Stomach smooth muscle (tissue), 2 donors: ENCODE data around the gene LSM7.
A peak's percentile ranks its signal among the peaks of the same experiment; 100 is the strongest.

Source experiments
- H3K27ac ChIP-seq: one replicate; pipeline ENCODE4 v1.7.0; 2013; ENCODE audit warnings: mild to moderate bottlenecking, low read length, inconsistent platforms
- H3K27me3 ChIP-seq, 2 donors: one replicate each; pipeline ENCODE4 v1.7.0; 2013; ENCODE audit warnings: low read length in 2 of 2; ENCODE audit not compliant: insufficient read depth in 2 of 2, control insufficient read depth in 1 of 2
- H3K36me3 ChIP-seq, 2 donors: one replicate each; pipeline ENCODE4 v1.7.0; 2013; ENCODE audit warnings: low read length in 2 of 2; ENCODE audit not compliant: control insufficient read depth in 2 of 2, insufficient read depth in 2 of 2
- H3K4me1 ChIP-seq: one replicate; pipeline ENCODE4 v1.7.0; 2013; ENCODE audit warnings: low read length; ENCODE audit not compliant: control insufficient read depth, insufficient read depth
- H3K4me3 ChIP-seq, 2 donors: one replicate each; pipeline ENCODE4 v1.7.0; 2013; ENCODE audit warnings: low read length in 2 of 2
- H3K9ac ChIP-seq, 2 donors: one replicate each; pipeline ENCODE4 v1.7.0; 2013; ENCODE audit warnings: low read length in 2 of 2, mild to moderate bottlenecking in 1 of 2
- H3K9me3 ChIP-seq, 2 donors: one replicate each; pipeline ENCODE4 v1.7.0; 2013; ENCODE audit warnings: low read length in 2 of 2; ENCODE audit not compliant: control insufficient read depth in 2 of 2
- donor health status: healthy.
- donor health status: Pancreatic carcinoma.

The LSM7 gene

GRCh38 chr19:2336528-2337328, 8.3 kb upstream of the LSM7 start:
- Histone ChIP-seq H3K9ac (no peak overlapping the region), H3K9me3 (no peaks in the 10 kb centered on the region), H3K27me3 (no peaks in the 10 kb centered on the region), H3K27ac (no peak overlapping the region), H3K36me3 (peaks cover 0 to 2% of the 10 kb centered on the region in 2 donors), H3K4me1 (peaks cover 11% of the 10 kb centered on the region), H3K4me3 (no peak overlapping the region)

- no peaks in the 10 kb centered on the region for H3K27me3 ChIP-seq
- no peaks in the 10 kb centered on the region for H3K36me3 ChIP-seq
- H3K27ac ChIP-seq = no peak overlapping the region
- H3K4me1 ChIP-seq = peaks cover 20% of the 10 kb centered on the region
- no peaks in the 10 kb centered on the region for H3K9me3 ChIP-seq
- no peak overlapping the region for H3K4me3 ChIP-seq
- no peak overlapping the region for H3K9ac ChIP-seq
Observed at GRCh38 chr19:2335848-2336247, 7.5 kb upstream of the LSM7 start.

GRCh38 chr19:2334986-2335846, 6.8 kb upstream of the LSM7 start:
- no peaks in the 10 kb centered on the region for H3K9me3 ChIP-seq
- peaks cover 26% of the 10 kb centered on the region for H3K4me1 ChIP-seq
- H3K27me3 ChIP-seq = no peaks in the 10 kb centered on the region
- no peak overlapping the region for H3K4me3 ChIP-seq
- no peak overlapping the region for H3K27ac ChIP-seq
- H3K36me3 ChIP-seq = no peaks in the 10 kb centered on the region
- no peak overlapping the region for H3K9ac ChIP-seq

- H3K27ac ChIP-seq = no peak overlapping the region
Observed at GRCh38 chr19:2334426-2334825, 6.0 kb upstream of the LSM7 start.

GRCh38 chr19:2333807-2334211, 5.4 kb upstream of the LSM7 start:
- Histone ChIP-seq H3K4me3 (no peak overlapping the region), H3K9me3 (no peaks in the 10 kb centered on the region), H3K27ac (no peak overlapping the region), H3K36me3 (no peaks in the 10 kb centered on the region), H3K9ac (no peak overlapping the region), H3K27me3 (no peaks in the 10 kb centered on the region), H3K4me1 (peaks cover 36% of the 10 kb centered on the region)

More at GRCh38 chr19:2334426-2334825, 6.0 kb upstream of the LSM7 start:
- Histone ChIP-seq H3K4me3 (no peak overlapping the region), H3K27me3 (no peaks in the 10 kb centered on the region), H3K4me1 (peaks cover 30% of the 10 kb centered on the region), H3K9ac (no peak overlapping the region), H3K36me3 (no peaks in the 10 kb centered on the region), H3K9me3 (no peaks in the 10 kb centered on the region)

- Histone ChIP-seq H3K9ac (no peak overlapping the region), H3K4me1 (peaks cover 36% of the 10 kb centered on the region), H3K36me3 (no peaks in the 10 kb centered on the region), H3K9me3 (no peaks in the 10 kb centered on the region), H3K27me3 (no peaks in the 10 kb centered on the region), H3K4me3 (no peak overlapping the region), H3K27ac (no peak overlapping the region)
Observed at GRCh38 chr19:2333027-2333806, 4.8 kb upstream of the LSM7 start.

GRCh38 chr19:2332341-2333026, 4.1 kb upstream of the LSM7 start:
- no peaks in the 10 kb centered on the region for H3K9me3 ChIP-seq
- H3K9ac ChIP-seq = no peak overlapping the region
- H3K4me3 ChIP-seq = no peak overlapping the region
- no peak overlapping the region for H3K27ac ChIP-seq
- peaks cover 40% of the 10 kb centered on the region for H3K4me1 ChIP-seq
- H3K27me3 ChIP-seq = no peaks in the 10 kb centered on the region
- no peaks in the 10 kb centered on the region for H3K36me3 ChIP-seq

- peak overlapping the region in 1 of 2 donors; percentile 29 for H3K9ac ChIP-seq
- H3K27me3 ChIP-seq = no peaks in the 10 kb centered on the region
- H3K27ac ChIP-seq = no peak overlapping the region
- peaks cover 47% of the 10 kb centered on the region for H3K4me1 ChIP-seq
- no peak overlapping the region for H3K4me3 ChIP-seq
- no peaks in the 10 kb centered on the region for H3K9me3 ChIP-seq
- peaks cover 0 to 2% of the 10 kb centered on the region in 2 donors for H3K36me3 ChIP-seq
Observed at GRCh38 chr19:2331601-2332246, 3.3 kb upstream of the LSM7 start.

GRCh38 chr19:2330632-2331284, 2.4 kb upstream of the LSM7 start:
- Histone ChIP-seq H3K27ac (no peak overlapping the region), H3K4me3 (no peak overlapping the region), H3K4me1 (peaks cover 48% of the 10 kb centered on the region)

More at GRCh38 chr19:2330632-2331284, 2.4 kb upstream of the LSM7 start:
- H3K9me3 ChIP-seq = no peaks in the 10 kb centered on the region
- H3K9ac ChIP-seq = no peak overlapping the region
- H3K36me3 ChIP-seq = peaks cover 0 to 5% of the 10 kb centered on the region in 2 donors
- H3K27me3 ChIP-seq = no peaks in the 10 kb centered on the region
